ENCODE measurements around the gene VAT1L. TPM values are rescaled to one million over a fixed set of nuclear protein-coding genes. Genes with fewer than 3 reads are reported as not detected.

The VAT1L gene
- total RNA-seq, 1 experiment from 2014 or later: 0.10 TPM

- RAD21 ChIA-PET (ENCODE audit: low non-redundant PET in 1 of 2, low total read pairs in 2 of 2, uncharacterized antibody in 2 of 2, unreplicated experiment in 2 of 2): no interaction called here
- POLR2A ChIA-PET: interaction anchor here (0.7 kb wide), 1 partner anchor 37 kb away, joined by 3 read pairs; no protein-coding TSS in a partner anchor
- CTCF ChIA-PET: no interaction called here
These were observed 27.6 kb upstream of the VAT1L start for GRCh38 chr16:77760800-77761199.

More at GRCh38 chr16:77760800-77761199, 27.6 kb upstream of the VAT1L start:
- Histone ChIP-seq H3K79me2 (ENCODE audit: insufficient read depth, low read length) (no peaks in the 10 kb centered on the region), H3K27me3 (ENCODE audit: insufficient read depth, low read length) (peaks cover 6% of the 10 kb centered on the region; the same call in 1 of the 2 replicates), H3K9me3 (ENCODE audit: control insufficient read depth in 1 of 2, insufficient read depth in 1 of 2, low read depth in 1 of 2, low read length in 2 of 2) (no peaks in the 10 kb centered on the region), H3K9me2 (ENCODE audit: insufficient read depth) (no peaks in the 10 kb centered on the region), H3K9ac (ENCODE audit: low read length) (no peak overlapping the region), H3K4me1 (ENCODE audit: control insufficient read depth in 1 of 2, insufficient read depth in 2 of 2, low read length in 2 of 2) (peaks cover 0 to 5% of the 10 kb centered on the region in 2 experiments; a peak in 2 of 4 replicates), H3K36me3 (ENCODE audit: control insufficient read depth in 1 of 2, insufficient read depth in 2 of 2, low read length in 2 of 2) (no peaks in the 10 kb centered on the region), H4K20me1 (ENCODE audit: insufficient read depth) (no peaks in the 10 kb centered on the region), H3K4me3 (replicated peaks in 1 of 2; ENCODE audit: low read depth in 1 of 2, low read length in 2 of 2) (no peak overlapping the region), H3K4me2 (ENCODE audit: low read length) (no peak overlapping the region), H3K27ac (ENCODE audit: low read depth, low read length) (no peak overlapping the region), H2AFZ (ENCODE audit: low read depth, low read length, poor library complexity, severe bottlenecking) (no peak overlapping the region)
- no TSS peak for BruUV-seq (replicated peaks)
- ATAC-seq (no peak), DNase-seq (ENCODE audit: low read depth, low spot score) (no peak)
- TF ChIP-seq REST (IDR thresholded peaks at IDR 0.05; ENCODE audit: low read depth) (no peak), MAX (IDR thresholded peaks at IDR 0.05) (no peak), ZNF274 (IDR thresholded peaks at IDR 0.05; ENCODE audit: low read depth, low read length) (no peak), SP1 (IDR thresholded peaks at IDR 0.05; ENCODE audit: low read depth) (no peak), ELF1 (IDR thresholded peaks at IDR 0.05; ENCODE audit: borderline replicate concordance, low read depth) (no peak), CTCF (IDR thresholded peaks at IDR 0.05 in 2 of 3, conservative IDR thresholded peaks at IDR 0.05 in 1 of 3; ENCODE audit: borderline replicate concordance in 1 of 3, insufficient read depth in 1 of 3, low read depth in 2 of 3, low read length in 2 of 3) (no peak), CBX3 (IDR thresholded peaks at IDR 0.05; ENCODE audit: low read depth) (no peak), JUND (IDR thresholded peaks at IDR 0.05) (no peak), CEBPB (IDR thresholded peaks at IDR 0.05; ENCODE audit: low read depth) (no peak), EGR1 (IDR thresholded peaks at IDR 0.05; ENCODE audit: low read depth) (no peak), ZFX (IDR thresholded peaks at IDR 0.05) (no peak), FOSL1 (IDR thresholded peaks at IDR 0.05; ENCODE audit: low read depth) (no peak), EZH2 (IDR thresholded peaks at IDR 0.05) (no peak), POLR2AphosphoS5 (IDR thresholded peaks at IDR 0.05; ENCODE audit: low read depth, low read length) (no peak), RAD21 (IDR thresholded peaks at IDR 0.05; ENCODE audit: low read depth) (no peak), YY1 (IDR thresholded peaks at IDR 0.05; ENCODE audit: extremely low read depth, insufficient replicate concordance, low read depth, low read length) (no peak), ZBTB33 (IDR thresholded peaks at IDR 0.05; ENCODE audit: extremely low read depth, insufficient replicate concordance, low read length) (no peak)
- intact Hi-C loops (cut with micrococcal nuclease): no loop called here
